Stomach (tissue), 9 donors: ENCODE data around the gene ACVR1. TPM values are rescaled to one million over a fixed set of nuclear protein-coding genes. Genes with fewer than 3 reads are reported as not detected.

Source experiments
- DNase-seq, 2 donors: peaks; one replicate each; pipeline versions ENCODE4 v3.0.0 to v3.0.0-alpha.2; 2013 to 2019
- H3K27ac ChIP-seq, 5 donors: fragments of 200-600 bp in 4 of 5; sonication (generic) in 4 of 5; one replicate each; pipeline ENCODE4 v1.5.1; 2013 to 2019; ENCODE audit warnings: mild to moderate bottlenecking in 1 of 5, moderate library complexity in 1 of 5
- H3K27me3 ChIP-seq, 3 donors: fragments of 200-600 bp; sonication (generic); one replicate each; pipeline ENCODE4 v1.5.1; 2017 to 2019; ENCODE audit warnings: mixed run types in 1 of 3
- H3K36me3 ChIP-seq, 4 donors: fragments of 200-600 bp; sonication (generic); 1 replicate in 3 of 4; 2 replicates in 1 of 4; pipeline ENCODE4 v1.5.1; 2016 to 2019
- H3K4me1 ChIP-seq, 4 donors: fragments of 200-600 bp; sonication (generic); one replicate each; pipeline ENCODE4 v1.5.1; 2016 to 2019
- H3K4me3 ChIP-seq, 4 donors: fragments of 200-600 bp; sonication (generic) in 3 of 4; one replicate each; pipeline ENCODE4 v1.5.1; 2016 to 2019; ENCODE audit warnings: mild to moderate bottlenecking in 1 of 4
- H3K9me3 ChIP-seq, 4 donors: fragments of 200-600 bp; sonication (generic); one replicate each; pipeline ENCODE4 v1.5.1; 2016 to 2019
- EP300 ChIP-seq: sonication (generic); formaldehyde crosslinking; IDR thresholded peaks from one replicate; pipeline ENCODE4 v1.6.1; 2017; ENCODE audit warnings: antibody characterized with exemption
- POLR2A ChIP-seq, 4 donors: fragments of 450-650 bp; IDR thresholded peaks; one replicate each; pipeline ENCODE4 v1.6.1; 2016; ENCODE audit warnings: antibody characterized with exemption in 4 of 4, control low read depth in 2 of 4, mild to moderate bottlenecking in 1 of 4, moderate library complexity in 1 of 4
- POLR2AphosphoS5 ChIP-seq, 3 donors: sonication (generic); formaldehyde crosslinking; IDR thresholded peaks; one replicate each; pipeline ENCODE4 v1.6.1; 2016; ENCODE audit warnings: antibody characterized with exemption in 3 of 3
- WGBS, 5 donors: extraction: QIAGEN DNeasy Blood & Tissue Kit in 3 of 5; methylation state at CpG; one replicate each; pipeline versions ENCODE4 v1.1.5 to v1.1.7; 2013 to 2018; 5-methylcytosine and 5-hydroxymethylcytosine counted together
- intact Hi-C: fragments of 100-400 bp; cut with DNase I; formaldehyde crosslinking; loops from one replicate; pipeline ENCODE4 v1.15.1; 2023; ENCODE audit warnings: low total_unique reads
- polyA plus RNA-seq, 3 donors: library from polyadenylated mRNA; stranded (reverse); fragments of 200-250 nt; gene quantifications; one replicate each; pipeline ENCODE4 v1.2.3, GENCODE V29; 2013
- total RNA-seq, 5 donors: library from RNA; depleted of rRNA; stranded (reverse); fragments of >200 nt; gene quantifications; one replicate each; pipeline versions ENCODE4 v1.1.0 to v1.2.3, GENCODE V29; 2014 to 2016
- TF ChIP-seq, protein P1 (sequence below), 7 experiments: fragments of 450-650 bp in 4 of 7; fragments of 200-600 bp in 3 of 7; sonication (generic) in 3 of 7; IDR thresholded peaks; one replicate each; pipeline ENCODE4 v1.5.1; 2016 to 2019; ENCODE audit warnings: antibody characterized with exemption in 7 of 7, control low read depth in 2 of 7, mild to moderate bottlenecking in 1 of 7
- donor health status: healthy with polysubstance abuse.
- donor health status: Bipolar disorder and iron deficiency.
- donor health status: healthy.

The ACVR1 gene
- total and polyA plus RNA-seq, 8 donors = 2.3 to 32.1 (median 5.6) TPM

DNA sequence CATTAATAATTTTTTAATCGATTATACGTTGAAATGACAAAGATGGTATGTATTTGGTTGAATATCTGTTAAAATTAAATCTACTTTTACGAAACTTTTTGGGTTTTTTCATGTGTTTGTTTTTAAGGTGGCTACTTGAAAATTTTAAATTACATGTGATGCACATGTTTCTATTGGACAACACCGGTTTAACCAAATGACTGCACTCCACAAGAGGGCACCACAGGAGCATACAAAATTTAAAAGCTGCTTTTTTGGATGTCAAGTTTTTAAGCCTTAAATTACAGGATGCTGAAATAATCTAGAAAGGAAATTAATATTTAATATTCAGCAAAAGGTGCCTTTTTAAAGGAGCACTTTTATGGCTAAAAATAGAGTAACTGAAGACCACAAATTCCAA lies 98.7 kb downstream of the ACVR1 start:
- peaks cover 26 to 66% (median 58%) of the 10 kb centered on the region in 4 donors for H3K36me3 ChIP-seq
- no peak overlapping the region for H3K4me3 ChIP-seq
- H3K27ac ChIP-seq = no peak overlapping the region
- no peaks in the 10 kb centered on the region for H3K27me3 ChIP-seq
- no peaks in the 10 kb centered on the region for H3K9me3 ChIP-seq
- H3K4me1 ChIP-seq = peaks cover 9 to 11% (median 11%) of the 10 kb centered on the region in 4 donors
- intact Hi-C loops = loop anchor here (5.0 kb wide), 1 partner anchor 235 kb away; no protein-coding TSS in a partner anchor
- TF ChIP-seq POLR2A (IDR thresholded peaks at IDR 0.05) = no peak
- TF ChIP-seq, protein P1, sequence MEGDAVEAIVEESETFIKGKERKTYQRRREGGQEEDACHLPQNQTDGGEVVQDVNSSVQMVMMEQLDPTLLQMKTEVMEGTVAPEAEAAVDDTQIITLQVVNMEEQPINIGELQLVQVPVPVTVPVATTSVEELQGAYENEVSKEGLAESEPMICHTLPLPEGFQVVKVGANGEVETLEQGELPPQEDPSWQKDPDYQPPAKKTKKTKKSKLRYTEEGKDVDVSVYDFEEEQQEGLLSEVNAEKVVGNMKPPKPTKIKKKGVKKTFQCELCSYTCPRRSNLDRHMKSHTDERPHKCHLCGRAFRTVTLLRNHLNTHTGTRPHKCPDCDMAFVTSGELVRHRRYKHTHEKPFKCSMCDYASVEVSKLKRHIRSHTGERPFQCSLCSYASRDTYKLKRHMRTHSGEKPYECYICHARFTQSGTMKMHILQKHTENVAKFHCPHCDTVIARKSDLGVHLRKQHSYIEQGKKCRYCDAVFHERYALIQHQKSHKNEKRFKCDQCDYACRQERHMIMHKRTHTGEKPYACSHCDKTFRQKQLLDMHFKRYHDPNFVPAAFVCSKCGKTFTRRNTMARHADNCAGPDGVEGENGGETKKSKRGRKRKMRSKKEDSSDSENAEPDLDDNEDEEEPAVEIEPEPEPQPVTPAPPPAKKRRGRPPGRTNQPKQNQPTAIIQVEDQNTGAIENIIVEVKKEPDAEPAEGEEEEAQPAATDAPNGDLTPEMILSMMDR (IDR thresholded peaks at IDR 0.05) = peak in 4 of 7 experiments; percentile 46 to 69 (median 57)
- 67 to 76% (median 69%) methylated on average over 4 of the region's 4 CpGs for WGBS, 5 donors
- DNase-seq = peak; percentile 62 to 73

DNA sequence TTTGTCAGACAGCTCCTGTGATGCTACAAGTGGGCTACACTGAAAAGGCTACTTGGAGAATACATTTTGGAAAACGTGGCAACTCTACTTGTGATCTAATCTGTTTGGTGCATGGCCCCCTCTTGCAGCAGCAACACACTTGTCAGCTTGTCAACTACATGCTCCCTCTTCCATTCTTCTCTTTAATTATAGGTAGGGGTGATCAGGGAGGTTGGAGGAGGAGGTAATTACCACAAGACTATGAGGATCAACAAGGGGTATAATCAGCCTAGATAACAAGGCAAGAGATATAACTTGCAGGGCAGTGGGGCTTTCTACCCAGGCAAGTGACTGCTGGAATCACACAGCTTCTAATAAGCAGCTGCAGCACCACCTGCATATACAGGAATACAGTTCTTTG lies 104.9 kb downstream of the ACVR1 start:
- Histone ChIP-seq H3K4me3 (no peak overlapping the region), H3K36me3 (peaks cover 19 to 98% (median 90%) of the 10 kb centered on the region in 4 donors), H3K9me3 (no peaks in the 10 kb centered on the region), H3K27me3 (no peaks in the 10 kb centered on the region), H3K27ac (no peak overlapping the region), H3K4me1 (no peaks in the 10 kb centered on the region)
- 46 to 65% (median 54%) methylated on average over 1 of the region's 1 CpG for WGBS, 5 donors
- TF ChIP-seq POLR2A (IDR thresholded peaks at IDR 0.05) = no peak
- TF ChIP-seq EP300 = no peak
- TF ChIP-seq, protein P1 (IDR thresholded peaks at IDR 0.05) = no peak
- no peak for TF ChIP-seq POLR2AphosphoS5 (IDR thresholded peaks at IDR 0.05)
- intact Hi-C loops = no loop called here
- no peak for DNase-seq

DNA sequence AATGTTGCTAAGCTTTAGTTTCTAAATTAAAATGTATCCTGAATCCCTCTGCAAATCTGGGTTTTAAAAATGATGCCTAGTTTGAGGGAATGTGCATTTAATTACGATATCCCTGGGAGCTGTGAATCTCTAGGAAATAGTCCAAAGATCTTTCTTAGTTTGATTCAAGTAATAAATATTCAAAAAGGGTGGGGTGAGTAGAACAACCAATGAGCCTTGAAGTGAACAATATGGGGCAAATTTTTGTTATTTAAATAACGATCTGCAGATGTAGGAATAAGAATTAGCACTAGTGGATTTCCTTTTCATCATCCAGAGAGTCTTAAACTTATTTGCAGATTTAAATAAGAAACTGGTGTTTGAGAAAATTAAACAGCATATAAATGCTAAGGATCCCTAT lies 106.3 kb downstream of the ACVR1 start:
- Histone ChIP-seq H3K27me3 (no peaks in the 10 kb centered on the region), H3K4me1 (no peaks in the 10 kb centered on the region), H3K27ac (no peak overlapping the region), H3K4me3 (no peak overlapping the region), H3K9me3 (no peaks in the 10 kb centered on the region), H3K36me3 (peaks cover 18 to 98% (median 90%) of the 10 kb centered on the region in 4 donors)
- intact Hi-C loops = no loop called here
- DNase-seq = no peak
- TF ChIP-seq POLR2AphosphoS5 (IDR thresholded peaks at IDR 0.05) = no peak
- TF ChIP-seq POLR2A (IDR thresholded peaks at IDR 0.05) = no peak
- TF ChIP-seq, protein P1 (IDR thresholded peaks at IDR 0.05) = no peak
- TF ChIP-seq EP300 = no peak
- 83 to 92% (median 91%) methylated on average over 2 of the region's 2 CpGs for WGBS, 5 donors

DNA sequence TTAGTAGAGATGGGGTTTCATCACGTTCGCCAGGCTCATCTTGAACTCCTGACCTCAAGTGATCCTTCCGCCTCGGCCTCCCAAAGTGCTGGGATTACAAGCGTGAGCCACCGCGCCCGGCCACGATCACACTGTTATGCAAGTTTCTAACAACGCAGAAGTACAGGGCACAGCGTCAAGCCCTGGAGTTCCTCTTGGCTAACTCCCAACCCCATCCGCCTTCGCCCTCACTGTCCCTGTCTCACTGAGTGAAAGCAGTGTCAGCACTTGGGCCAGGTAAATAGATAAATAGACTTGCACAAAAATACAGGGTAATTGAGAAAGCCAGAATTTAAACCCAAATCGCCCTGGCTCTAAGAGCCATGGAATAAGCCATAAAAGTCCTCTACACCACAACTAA lies 111.7 kb downstream of the ACVR1 start:
- H3K9me3 ChIP-seq = no peaks in the 10 kb centered on the region
- DNase-seq = no peak
- H3K4me3 ChIP-seq = no peak overlapping the region
- no peak overlapping the region for H3K27ac ChIP-seq
- peaks cover 23 to 92% (median 83%) of the 10 kb centered on the region in 4 donors for H3K36me3 ChIP-seq
- H3K4me1 ChIP-seq = no peaks in the 10 kb centered on the region
- TF ChIP-seq EP300 (no peak), POLR2A (IDR thresholded peaks at IDR 0.05) (no peak), POLR2AphosphoS5 (IDR thresholded peaks at IDR 0.05) (no peak)
- TF ChIP-seq, protein P1 (IDR thresholded peaks at IDR 0.05) = no peak
- 85 to 89% (median 88%) methylated on average over 14 of the region's 14 CpGs for WGBS, 5 donors
- intact Hi-C loops = no loop called here
- no peaks in the 10 kb centered on the region for H3K27me3 ChIP-seq
